Ovary (tissue), 9 donors: Measurements from ENCODE around the gene TBXAS1. TPM values are rescaled to one million over a fixed set of nuclear protein-coding genes. Genes with fewer than 3 reads are reported as not detected.

Source experiments
- DNase-seq, 5 donors: peaks; one replicate each; pipeline ENCODE4 v3.0.0-alpha.2; 2019 to 2020
- H3K27ac ChIP-seq, 2 donors: fragments of 200-600 bp; one replicate each; pipeline versions ENCODE4 v1.5.1 to v1.8.0; 2019 to 2022
- H3K27me3 ChIP-seq: fragments of 200-600 bp; one replicate; pipeline ENCODE4 v1.8.0; 2022
- H3K36me3 ChIP-seq: fragments of 200-600 bp; sonication (generic); one replicate; pipeline ENCODE4 v1.5.1; 2019
- H3K4me1 ChIP-seq: one replicate; pipeline ENCODE4 v1.8.1; 2013; ENCODE audit warnings: mild to moderate bottlenecking, moderate library complexity; ENCODE audit not compliant: insufficient read depth
- H3K4me3 ChIP-seq: fragments of 200-600 bp; sonication (generic); one replicate; pipeline ENCODE4 v1.5.1; 2017
- H3K9me3 ChIP-seq, 2 donors: fragments of 200-600 bp in 1 of 2; sonication (generic) in 1 of 2; one replicate each; pipeline versions ENCODE4 v1.5.1 to v1.8.1; 2013 to 2019; ENCODE audit warnings: mild to moderate bottlenecking in 1 of 2, moderate library complexity in 1 of 2
- CTCF ChIP-seq, 3 donors: fragments of 450-650 bp in 2 of 3; fragments of 200-600 bp in 1 of 3; IDR thresholded peaks; one replicate each; pipeline versions ENCODE4 v1.5.1 to v1.8.0; 2016 to 2022; ENCODE audit warnings: antibody characterized with exemption in 3 of 3, mild to moderate bottlenecking in 1 of 3
- EP300 ChIP-seq: sonication (generic); formaldehyde crosslinking; IDR thresholded peaks from one replicate; pipeline ENCODE4 v1.6.1; 2017; ENCODE audit warnings: antibody characterized with exemption
- POLR2A ChIP-seq: fragments of 450-650 bp; IDR thresholded peaks from one replicate; pipeline ENCODE4 v1.6.1; 2017; ENCODE audit warnings: antibody characterized with exemption, mild to moderate bottlenecking, moderate library complexity
- WGBS, 3 donors: extraction: QIAGEN DNeasy Blood & Tissue Kit in 1 of 3; methylation state at CpG; one replicate each; pipeline versions ENCODE4 v1.1.5 to v1.1.7; 2013 to 2017; 5-methylcytosine and 5-hydroxymethylcytosine counted together
- intact Hi-C, 4 donors: fragments of 100-400 bp; cut with DNase I; formaldehyde crosslinking; loops; one replicate each; pipeline versions ENCODE4 v1.11.0 to v1.15.1; 2022 to 2023
- polyA plus RNA-seq, 2 donors: library from polyadenylated mRNA; stranded (reverse); fragments of 200-250 nt in 1 of 2; fragments of 350-450 nt in 1 of 2; fragmentation: Illumina TruSeq in 1 of 2; extraction: RNeasy Lipid Tissue Mini Kit (QIAGEN cat#74804) in 1 of 2; gene quantifications; one replicate each; pipeline ENCODE4 v1.2.3, GENCODE V29; 2013 to 2014
- total RNA-seq, 7 donors: library from RNA; depleted of rRNA in 2 of 7; stranded (reverse); fragments of >200 nt in 2 of 7; fragmentation: NEBNext Ultra II Directional in 3 of 7; extraction: Animal tissue kit (Norgen Biotek cat#: 25700) in 3 of 7; gene quantifications; one replicate each; pipeline versions ENCODE4 v1.1.0 to v1.2.4, GENCODE V29; 2016 to 2023
- donor health status: DM: no; HTN: no; CAD: no; lungs with moderate emphysema.
- donor health status: DM: no; HTN: no; CAD: no.
- donor health status: Bipolar disorder and iron deficiency.
- donor health status: DM: yes; HTN: yes; CAD: no.
- donor health status: DM: no; HTN: no; CAD: no.
- donor health status: DM: yes; HTN: yes; CAD: no.

The TBXAS1 gene
- total and polyA plus RNA-seq, 9 donors, result 3.1 to 16.8 (median 9.0) TPM

- Histone ChIP-seq H3K36me3 (no peaks in the 10 kb centered on the region), H3K27me3 (no peaks in the 10 kb centered on the region), H3K4me1 (no peaks in the 10 kb centered on the region), H3K4me3 (no peak overlapping the region), H3K9me3 (no peaks in the 10 kb centered on the region), H3K27ac (no peak overlapping the region)
- WGBS, 3 donors, result 94 to 95% (median 94%) methylated on average over 14 of the region's 14 CpGs
- intact Hi-C loops, result no loop called here
- no peak for DNase-seq
- no peak for TF ChIP-seq POLR2A
- no peak for TF ChIP-seq EP300
- no peak for TF ChIP-seq CTCF (IDR thresholded peaks at IDR 0.05)
Observed at GRCh38 chr7:140033779-140034363, 204.8 kb downstream of the TBXAS1 start.

- TF ChIP-seq EP300 (no peak), CTCF (IDR thresholded peaks at IDR 0.05) (no peak), POLR2A (no peak)
- DNase-seq, result no peak
- no peak overlapping the region for H3K27ac ChIP-seq
- intact Hi-C loops, result no loop called here
- no peaks in the 10 kb centered on the region for H3K9me3 ChIP-seq
- H3K27me3 ChIP-seq, result no peaks in the 10 kb centered on the region
- H3K4me1 ChIP-seq, result no peaks in the 10 kb centered on the region
- no peak overlapping the region for H3K4me3 ChIP-seq
- no peaks in the 10 kb centered on the region for H3K36me3 ChIP-seq
Observed at GRCh38 chr7:140034421-140034820, 205.4 kb downstream of the TBXAS1 start.

- intact Hi-C loops, result no loop called here
Observed at GRCh38 chr7:140035400-140036223, 206.5 kb downstream of the TBXAS1 start.

More at GRCh38 chr7:140035400-140036223, 206.5 kb downstream of the TBXAS1 start:
- H3K4me3 ChIP-seq, result no peak overlapping the region
- TF ChIP-seq EP300, result no peak
- no peak for TF ChIP-seq POLR2A
- no peak for TF ChIP-seq CTCF (IDR thresholded peaks at IDR 0.05)
- H3K9me3 ChIP-seq, result no peaks in the 10 kb centered on the region
- no peaks in the 10 kb centered on the region for H3K4me1 ChIP-seq
- no peak for DNase-seq
- H3K27ac ChIP-seq, result no peak overlapping the region
- H3K27me3 ChIP-seq, result no peaks in the 10 kb centered on the region
- 77 to 86% (median 80%) methylated on average over 4 to 6 of the region's 7 CpGs for WGBS, 3 donors
- H3K36me3 ChIP-seq, result no peaks in the 10 kb centered on the region
